Activated T-cell treated with anti-CD3 and anti-CD28 coated beads, Interleukin-2, amount 50 U/mL, for 4 hours (primary cell): ENCODE results near the gene C16orf78. TPM values are rescaled to one million over a fixed set of nuclear protein-coding genes. Genes with fewer than 3 reads are reported as not detected.

Experiments
- ATAC-seq, 2 donors: fragments of 200-7000 bp; cut with Tn5 transposase; one replicate each; pipeline ENCODE4 v1.10.0; 2021
- DNase-seq: peaks from one replicate; pipeline ENCODE4 v3.0.0-alpha.2; 2020
- H3K27me3 Mint-ChIP-seq: one replicate; pipeline ENCODE4 v1.8.0; 2021; ENCODE audit warnings: low read depth, mixed read lengths
- H3K36me3 Mint-ChIP-seq: one replicate; pipeline ENCODE4 v1.8.0; 2022; ENCODE audit warnings: mixed read lengths; ENCODE audit not compliant: insufficient read depth
- H3K4me1 Mint-ChIP-seq: one replicate; pipeline ENCODE4 v1.8.0; 2021; ENCODE audit warnings: low read depth, mixed read lengths
- H3K4me3 Mint-ChIP-seq: one replicate; pipeline ENCODE4 v1.8.0; 2021; ENCODE audit warnings: mild to moderate bottlenecking, moderate library complexity, mixed read lengths
- H3K9me3 Mint-ChIP-seq: one replicate; pipeline ENCODE4 v1.8.0; 2021; ENCODE audit warnings: mixed read lengths
- total RNA-seq, 3 donors: library from RNA; stranded (reverse); gene quantifications; one replicate each; pipeline ENCODE4 v1.2.1, GENCODE V29; 2021

C16orf78 gene
- total RNA-seq, 3 donors from 2014 or later, result not detected

- H3K36me3 Mint-ChIP-seq, result no peaks in the 10 kb centered on the region
- H3K4me3 Mint-ChIP-seq, result no peak overlapping the region
- no peak for DNase-seq
- no peaks in the 10 kb centered on the region for H3K9me3 Mint-ChIP-seq
- peaks cover 22% of the 10 kb centered on the region for H3K4me1 Mint-ChIP-seq
- H3K27me3 Mint-ChIP-seq, result no peaks in the 10 kb centered on the region
- no peak for ATAC-seq
Observed at GRCh38 chr16:49443576-49443975, 70.0 kb downstream of the C16orf78 start.

DNA sequence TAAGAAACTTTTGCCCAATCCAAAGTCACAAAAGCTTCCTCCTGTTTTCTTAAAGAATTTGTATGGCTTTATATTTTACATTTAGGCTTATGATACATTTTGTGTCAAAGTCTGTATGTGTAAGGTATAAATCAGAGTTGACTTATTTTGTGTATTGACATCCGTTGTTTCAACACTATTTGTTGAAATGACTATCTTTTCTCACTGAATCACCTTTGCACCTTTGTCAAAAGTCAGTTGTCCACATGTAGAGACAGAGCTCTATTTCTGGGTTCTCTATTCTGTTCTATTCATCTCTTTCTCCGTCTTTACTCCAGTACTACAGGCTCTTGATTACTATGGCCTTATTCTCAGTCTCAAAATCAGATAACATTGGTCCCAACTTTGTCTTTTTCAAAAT, 73.2 kb downstream of the C16orf78 start:
- no peak for DNase-seq
- Mint-ChIP-seq H3K36me3 (no peaks in the 10 kb centered on the region), H3K4me3 (no peak overlapping the region), H3K4me1 (peaks cover 10% of the 10 kb centered on the region), H3K27me3 (no peaks in the 10 kb centered on the region), H3K9me3 (no peaks in the 10 kb centered on the region)
- no peak for ATAC-seq

Other genes with a start within 250 kb of the C16orf78 start
- not detected for gene CBLN1, start 92.0 kb upstream of the C16orf78 start, total RNA-seq